ENCODE data around the gene LAMA1.

The LAMA1 gene

GRCh38 chr18:7155092-7155491, 37.5 kb upstream of the LAMA1 start:
- no peaks in the 10 kb centered on the region for H3K27me3 ChIP-seq (ENCODE audit: insufficient read depth, low read length, poor library complexity, severe bottlenecking)
- no peaks in the 10 kb centered on the region for H4K20me1 ChIP-seq (ENCODE audit: insufficient read depth, low read length, poor library complexity, severe bottlenecking)
- no peaks in the 10 kb centered on the region for H3K79me2 ChIP-seq (ENCODE audit: insufficient read depth, low read length)
- TF ChIP-seq EZH2phosphoT487 (IDR thresholded peaks at IDR 0.05; ENCODE audit: borderline replicate concordance) (no peak), CTCF (conservative IDR thresholded peaks at IDR 0.05; ENCODE audit: low read length) (no peak)
- H3K36me3 ChIP-seq (ENCODE audit: insufficient read depth, low read length), result no peaks in the 10 kb centered on the region
- no peak overlapping the region for H3K9ac ChIP-seq (ENCODE audit: low read depth, low read length, poor library complexity, severe bottlenecking)
- H2AFZ ChIP-seq (ENCODE audit: low read length), result no peak overlapping the region
- no peaks in the 10 kb centered on the region for H3F3A ChIP-seq (ENCODE audit: low read depth)
- H3K4me1 ChIP-seq (ENCODE audit: insufficient read depth, low read length, poor library complexity, severe bottlenecking), result no peaks in the 10 kb centered on the region
- no peaks in the 10 kb centered on the region for H3K9me3 ChIP-seq (ENCODE audit: insufficient read depth, low read depth, low read length)
- H3K4me2 ChIP-seq (ENCODE audit: low read depth, low read length, poor library complexity, severe bottlenecking), result no peak overlapping the region
- H3K9me2 ChIP-seq (replicated peaks; ENCODE audit: low read depth, low read length), result no peaks in the 10 kb centered on the region
- H3K4me3 ChIP-seq (ENCODE audit: low read length, poor library complexity, severe bottlenecking), result no peak overlapping the region

- no peaks in the 10 kb centered on the region for H3K27me3 ChIP-seq (ENCODE audit: insufficient read depth, low read length, poor library complexity, severe bottlenecking)
- no peaks in the 10 kb centered on the region for H3K9me3 ChIP-seq (ENCODE audit: insufficient read depth, low read depth, low read length)
- no peak for TF ChIP-seq CTCF (conservative IDR thresholded peaks at IDR 0.05; ENCODE audit: low read length)
- no peak for TF ChIP-seq EZH2phosphoT487 (IDR thresholded peaks at IDR 0.05; ENCODE audit: borderline replicate concordance)
- H3K4me3 ChIP-seq (ENCODE audit: low read length, poor library complexity, severe bottlenecking), result no peak overlapping the region
- no peak overlapping the region for H2AFZ ChIP-seq (ENCODE audit: low read length)
- H3F3A ChIP-seq (ENCODE audit: low read depth), result no peaks in the 10 kb centered on the region
- H3K9me2 ChIP-seq (replicated peaks; ENCODE audit: low read depth, low read length), result no peaks in the 10 kb centered on the region
- H3K4me2 ChIP-seq (ENCODE audit: low read depth, low read length, poor library complexity, severe bottlenecking), result no peak overlapping the region
- H3K79me2 ChIP-seq (ENCODE audit: insufficient read depth, low read length), result no peaks in the 10 kb centered on the region
- H3K36me3 ChIP-seq (ENCODE audit: insufficient read depth, low read length), result no peaks in the 10 kb centered on the region
- no peaks in the 10 kb centered on the region for H3K4me1 ChIP-seq (ENCODE audit: insufficient read depth, low read length, poor library complexity, severe bottlenecking)
- no peak overlapping the region for H3K9ac ChIP-seq (ENCODE audit: low read depth, low read length, poor library complexity, severe bottlenecking)
- no peaks in the 10 kb centered on the region for H4K20me1 ChIP-seq (ENCODE audit: insufficient read depth, low read length, poor library complexity, severe bottlenecking)
Observed at GRCh38 chr18:7152440-7152839, 34.8 kb upstream of the LAMA1 start.

- H3K9me2 ChIP-seq (replicated peaks; ENCODE audit: low read depth, low read length), result no peaks in the 10 kb centered on the region
- H4K20me1 ChIP-seq (ENCODE audit: insufficient read depth, low read length, poor library complexity, severe bottlenecking), result no peaks in the 10 kb centered on the region
- no peaks in the 10 kb centered on the region for H3F3A ChIP-seq (ENCODE audit: low read depth)
- no peaks in the 10 kb centered on the region for H3K79me2 ChIP-seq (ENCODE audit: insufficient read depth, low read length)
- no peaks in the 10 kb centered on the region for H3K4me1 ChIP-seq (ENCODE audit: insufficient read depth, low read length, poor library complexity, severe bottlenecking)
- H3K4me3 ChIP-seq (ENCODE audit: low read length, poor library complexity, severe bottlenecking), result no peak overlapping the region
- H3K9ac ChIP-seq (ENCODE audit: low read depth, low read length, poor library complexity, severe bottlenecking), result no peak overlapping the region
- no peaks in the 10 kb centered on the region for H3K36me3 ChIP-seq (ENCODE audit: insufficient read depth, low read length)
- TF ChIP-seq EZH2phosphoT487 (IDR thresholded peaks at IDR 0.05; ENCODE audit: borderline replicate concordance), result no peak
- TF ChIP-seq CTCF (conservative IDR thresholded peaks at IDR 0.05; ENCODE audit: low read length), result no peak
- peaks cover 4% of the 10 kb centered on the region; the same call in 1 of the 2 replicates for H3K9me3 ChIP-seq (ENCODE audit: insufficient read depth, low read depth, low read length)
- H2AFZ ChIP-seq (ENCODE audit: low read length), result no peak overlapping the region
- no peaks in the 10 kb centered on the region for H3K27me3 ChIP-seq (ENCODE audit: insufficient read depth, low read length, poor library complexity, severe bottlenecking)
- H3K4me2 ChIP-seq (ENCODE audit: low read depth, low read length, poor library complexity, severe bottlenecking), result no peak overlapping the region
Observed at GRCh38 chr18:7147399-7147798, 29.8 kb upstream of the LAMA1 start.

Data from Loucy (cell line).